Duodenal mucosa (tissue), 2 donors: Measurements from ENCODE around the gene SPIRE1.
"Not testable (repeated sequence)": the region's sequence is repeated elsewhere in the genome, so short reads cannot be mapped to it uniquely, and the experiment has no call there.

ENCODE experiments used
- H3K27ac ChIP-seq: one replicate; pipeline ENCODE4 v1.7.0; 2013; ENCODE audit warnings: low read depth, low read length
- H3K27me3 ChIP-seq, 2 donors: one replicate each; pipeline ENCODE4 v1.7.0; 2013; ENCODE audit warnings: low read length in 2 of 2, control low read depth in 1 of 2; ENCODE audit not compliant: insufficient read depth in 2 of 2, control insufficient read depth in 1 of 2
- H3K36me3 ChIP-seq, 2 donors: one replicate each; pipeline ENCODE4 v1.7.0; 2013; ENCODE audit warnings: low read length in 2 of 2, control low read depth in 1 of 2; ENCODE audit not compliant: insufficient read depth in 2 of 2, control insufficient read depth in 1 of 2
- H3K4me1 ChIP-seq, 2 donors: one replicate each; pipeline ENCODE4 v1.7.0; 2013; ENCODE audit warnings: low read length in 2 of 2, control low read depth in 1 of 2; ENCODE audit not compliant: insufficient read depth in 2 of 2, control insufficient read depth in 1 of 2
- H3K4me3 ChIP-seq, 2 donors: one replicate each; pipeline ENCODE4 v1.7.0; 2013; ENCODE audit warnings: low read length in 2 of 2, low read depth in 1 of 2
- H3K9ac ChIP-seq, 2 donors: one replicate each; pipeline ENCODE4 v1.7.0; 2013; ENCODE audit warnings: low read length in 2 of 2, low read depth in 1 of 2
- H3K9me3 ChIP-seq, 2 donors: one replicate each; pipeline ENCODE4 v1.7.0; 2013; ENCODE audit warnings: low read length in 2 of 2, control low read depth in 1 of 2; ENCODE audit not compliant: control insufficient read depth in 1 of 2

Gene SPIRE1

GRCh38 chr18:12631831-12632477, 26.0 kb downstream of the SPIRE1 start:
- Histone ChIP-seq H3K27ac (no peak overlapping the region), H3K4me3 (no peak overlapping the region), H3K9ac (no peak overlapping the region), H3K36me3 (no peaks in the 10 kb centered on the region), H3K4me1 (no peaks in the 10 kb centered on the region), H3K27me3 (no peaks in the 10 kb centered on the region), H3K9me3 (no peaks in the 10 kb centered on the region)

DNA sequence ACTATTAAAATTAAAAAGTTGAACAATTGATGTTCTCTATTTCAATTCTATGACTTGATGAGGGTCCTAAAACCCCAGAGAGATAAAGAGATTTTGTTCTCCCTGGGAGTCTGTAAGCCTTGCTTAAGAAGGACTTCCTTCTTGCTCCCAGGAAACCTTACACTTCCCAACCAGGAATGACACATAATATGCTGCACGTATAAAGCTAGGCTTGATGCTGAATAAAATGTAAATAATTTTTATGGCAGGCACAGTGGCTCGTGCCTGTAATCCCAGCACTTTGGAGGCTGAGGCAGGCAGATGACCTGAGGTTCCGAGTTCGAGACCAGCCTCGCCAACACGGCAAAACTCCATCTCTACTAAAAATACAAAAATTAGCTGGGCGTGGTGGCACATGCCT, 27.8 kb downstream of the SPIRE1 start:
- H3K4me1 ChIP-seq, result no peaks in the 10 kb centered on the region
- no peaks in the 10 kb centered on the region for H3K9me3 ChIP-seq
- no peak overlapping the region for H3K4me3 ChIP-seq

GRCh38 chr18:12628706-12629702, 28.9 kb downstream of the SPIRE1 start:
- no peak overlapping the region for H3K4me3 ChIP-seq
- H3K27me3 ChIP-seq, result no peaks in the 10 kb centered on the region

More for the DNA sequence above, 27.8 kb downstream of the SPIRE1 start:
- Histone ChIP-seq H3K36me3 (no peaks in the 10 kb centered on the region), H3K9ac (no peak overlapping the region), H3K27ac (no peak overlapping the region), H3K27me3 (no peaks in the 10 kb centered on the region)

GRCh38 chr18:12627199-12627598, 30.7 kb downstream of the SPIRE1 start:
- H3K4me1 ChIP-seq, H3K27me3 ChIP-seq, H3K9me3 ChIP-seq, H3K9ac ChIP-seq, H3K27ac ChIP-seq, H3K36me3 ChIP-seq, H3K4me3 ChIP-seq: not testable (repeated sequence)

More at GRCh38 chr18:12628706-12629702, 28.9 kb downstream of the SPIRE1 start:
- H3K36me3 ChIP-seq, result no peaks in the 10 kb centered on the region
- H3K27ac ChIP-seq, result no peak overlapping the region
- no peak overlapping the region for H3K9ac ChIP-seq
- no peaks in the 10 kb centered on the region for H3K9me3 ChIP-seq
- H3K4me1 ChIP-seq, result no peaks in the 10 kb centered on the region

DNA sequence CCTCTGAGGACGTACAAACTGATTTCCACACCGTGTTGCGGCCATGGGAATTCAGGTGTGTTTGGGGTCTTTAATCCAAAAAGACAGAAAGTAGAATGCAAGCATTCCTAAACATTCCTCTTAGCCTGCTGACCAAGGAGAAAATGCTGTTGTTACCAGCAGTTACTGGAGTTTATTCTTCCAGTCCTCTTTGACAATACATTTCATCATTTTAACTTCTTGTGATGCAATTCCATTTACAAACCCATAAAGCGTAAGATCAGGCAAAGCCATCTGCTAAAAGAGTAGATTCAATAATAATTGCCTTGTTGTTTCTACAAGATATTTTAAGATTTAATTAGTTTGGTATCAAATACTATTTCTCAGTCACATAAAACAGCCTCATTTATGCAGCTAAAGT, 32.7 kb downstream of the SPIRE1 start:
- no peaks in the 10 kb centered on the region for H3K9me3 ChIP-seq
- no peak overlapping the region for H3K27ac ChIP-seq
- H3K27me3 ChIP-seq, result no peaks in the 10 kb centered on the region
- H3K4me1 ChIP-seq, result no peaks in the 10 kb centered on the region
- no peaks in the 10 kb centered on the region for H3K36me3 ChIP-seq
- no peak overlapping the region for H3K9ac ChIP-seq
- H3K4me3 ChIP-seq, result no peak overlapping the region

- Histone ChIP-seq H3K36me3 (no peaks in the 10 kb centered on the region), H3K27me3 (no peaks in the 10 kb centered on the region), H3K4me3 (no peak overlapping the region), H3K9ac (no peak overlapping the region), H3K27ac (no peak overlapping the region), H3K9me3 (no peaks in the 10 kb centered on the region), H3K4me1 (no peaks in the 10 kb centered on the region)
Measured at GRCh38 chr18:12621742-12622306, 36.1 kb downstream of the SPIRE1 start.

GRCh38 chr18:12615748-12616147, 42.2 kb downstream of the SPIRE1 start:
- Histone ChIP-seq H3K9ac (no peak overlapping the region), H3K27ac (no peak overlapping the region), H3K36me3 (no peaks in the 10 kb centered on the region), H3K27me3 (no peaks in the 10 kb centered on the region), H3K9me3 (no peaks in the 10 kb centered on the region), H3K4me1 (no peaks in the 10 kb centered on the region), H3K4me3 (no peak overlapping the region)

DNA sequence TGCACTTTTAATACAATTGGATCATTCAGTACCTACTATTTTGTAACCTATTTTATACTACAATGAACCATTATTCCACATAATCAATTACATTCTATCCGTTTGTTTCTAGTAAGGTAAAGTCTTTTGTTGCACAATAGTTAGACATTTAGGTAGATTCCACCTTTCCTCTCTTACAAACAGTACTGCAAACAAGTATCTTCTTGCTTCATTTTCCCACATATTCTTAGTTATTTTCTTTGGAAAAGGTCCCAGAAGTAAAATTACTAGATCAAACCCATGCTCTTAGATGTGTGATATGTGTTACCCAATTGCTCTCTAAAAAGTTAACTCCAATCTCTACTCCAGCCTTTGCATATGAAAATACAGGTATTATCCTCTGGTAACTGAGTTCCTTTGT, 49.6 kb downstream of the SPIRE1 start:
- no peaks in the 10 kb centered on the region for H3K36me3 ChIP-seq
- H3K27me3 ChIP-seq, result no peaks in the 10 kb centered on the region
- no peak overlapping the region for H3K4me3 ChIP-seq
- no peak overlapping the region for H3K27ac ChIP-seq
- no peaks in the 10 kb centered on the region for H3K4me1 ChIP-seq
- no peaks in the 10 kb centered on the region for H3K9me3 ChIP-seq
- no peak overlapping the region for H3K9ac ChIP-seq

GRCh38 chr18:12606592-12607315, 51.2 kb downstream of the SPIRE1 start:
- H3K36me3 ChIP-seq, result no peaks in the 10 kb centered on the region
- no peaks in the 10 kb centered on the region for H3K4me1 ChIP-seq
- H3K27me3 ChIP-seq, result no peaks in the 10 kb centered on the region
- H3K9ac ChIP-seq, result no peak overlapping the region
- no peak overlapping the region for H3K27ac ChIP-seq
- H3K9me3 ChIP-seq, result no peaks in the 10 kb centered on the region
- H3K4me3 ChIP-seq, result no peak overlapping the region
